Stimulated activated effector memory CD8-positive, alpha-beta T cell treated with anti-CD3 and anti-CD28 coated beads, Interleukin-12 subunit alpha, Interleukin-12 subunit beta, amount 100 ng/mL, for 72 hours (primary cell): ENCODE data around the gene SCAP.
A peak's percentile ranks its signal among the peaks of the same experiment; 100 is the strongest.
"Not testable (repeated sequence)": the region's sequence is repeated elsewhere in the genome, so short reads cannot be mapped to it uniquely, and the experiment has no call there.

Experiments used
- ATAC-seq: fragments of 150-1000 bp; cut with Tn5 transposase; 2 replicates; pipeline ENCODE4 v1.10.0; 2021
- DNase-seq, 2 donors: peaks; one replicate each; pipeline ENCODE4 v3.0.0; 2021 to 2022; ENCODE audit warnings: low spot score in 2 of 2
- H3K27ac Mint-ChIP-seq: one replicate; pipeline ENCODE4 v1.8.0; 2022; ENCODE audit warnings: mild to moderate bottlenecking, mixed read lengths
- H3K36me3 Mint-ChIP-seq: one replicate; pipeline ENCODE4 v1.8.0; 2022; ENCODE audit warnings: mild to moderate bottlenecking, mixed read lengths
- H3K4me1 Mint-ChIP-seq: one replicate; pipeline ENCODE4 v1.8.0; 2022; ENCODE audit warnings: mixed read lengths
- H3K4me3 Mint-ChIP-seq: one replicate; pipeline ENCODE4 v1.8.0; 2022; ENCODE audit warnings: mild to moderate bottlenecking, mixed read lengths
- H3K9me3 Mint-ChIP-seq: one replicate; pipeline ENCODE4 v1.8.0; 2022; ENCODE audit warnings: mixed read lengths

Gene SCAP

GRCh38 chr3:47459534-47460085, 16.1 kb downstream of the SCAP start:
- H3K27ac Mint-ChIP-seq, H3K4me3 Mint-ChIP-seq, DNase-seq, H3K9me3 Mint-ChIP-seq, ATAC-seq, H3K36me3 Mint-ChIP-seq: not testable (repeated sequence)
- H3K4me1 Mint-ChIP-seq = peaks cover 14% of the 10 kb centered on the region

- H3K36me3 Mint-ChIP-seq = no peaks in the 10 kb centered on the region
- H3K27ac Mint-ChIP-seq = peak overlapping the region; percentile 52
- peaks cover 4% of the 10 kb centered on the region for H3K9me3 Mint-ChIP-seq
- no peak for DNase-seq
- peaks cover 8% of the 10 kb centered on the region for H3K4me1 Mint-ChIP-seq
- no peak for ATAC-seq
- H3K4me3 Mint-ChIP-seq = no peak overlapping the region
Observed at GRCh38 chr3:47456984-47457383, 18.8 kb downstream of the SCAP start.

GRCh38 chr3:47455806-47456452, 19.8 kb downstream of the SCAP start:
- Mint-ChIP-seq H3K4me1 (peaks cover 13% of the 10 kb centered on the region), H3K4me3 (no peak overlapping the region), H3K36me3 (no peaks in the 10 kb centered on the region), H3K9me3 (peaks cover 4% of the 10 kb centered on the region), H3K27ac (peak overlapping the region; percentile 30)
- ATAC-seq = no peak
- no peak for DNase-seq

GRCh38 chr3:47452453-47453215, 23.1 kb downstream of the SCAP start:
- DNase-seq = no peak
- Mint-ChIP-seq H3K4me3 (no peak overlapping the region), H3K36me3 (no peaks in the 10 kb centered on the region), H3K27ac (peak overlapping the region; percentile 56), H3K4me1 (peaks cover 23% of the 10 kb centered on the region), H3K9me3 (peaks cover 3% of the 10 kb centered on the region)
- no peak for ATAC-seq

GRCh38 chr3:47444103-47444502, 31.6 kb downstream of the SCAP start:
- Mint-ChIP-seq H3K36me3 (peaks cover 44% of the 10 kb centered on the region), H3K4me3 (no peak overlapping the region), H3K9me3 (peaks cover 3% of the 10 kb centered on the region), H3K27ac (peak overlapping the region; percentile 76), H3K4me1 (peaks cover 22% of the 10 kb centered on the region)
- DNase-seq = no peak
- ATAC-seq = no peak

GRCh38 chr3:47443611-47443995, 32.1 kb downstream of the SCAP start:
- H3K4me1 Mint-ChIP-seq = peaks cover 18% of the 10 kb centered on the region
- peak overlapping the region; percentile 76 for H3K27ac Mint-ChIP-seq
- no peak overlapping the region for H3K4me3 Mint-ChIP-seq
- peaks cover 3% of the 10 kb centered on the region for H3K9me3 Mint-ChIP-seq
- DNase-seq = no peak
- no peak for ATAC-seq
- peaks cover 49% of the 10 kb centered on the region for H3K36me3 Mint-ChIP-seq

GRCh38 chr3:47441796-47442551, 33.8 kb downstream of the SCAP start:
- no peak overlapping the region for H3K4me3 Mint-ChIP-seq
- H3K27ac Mint-ChIP-seq = peak overlapping the region; percentile 26
- H3K9me3 Mint-ChIP-seq = no peaks in the 10 kb centered on the region
- ATAC-seq (no peak), DNase-seq (no peak)
- H3K36me3 Mint-ChIP-seq = peaks cover 62% of the 10 kb centered on the region
- H3K4me1 Mint-ChIP-seq = peaks cover 12% of the 10 kb centered on the region

GRCh38 chr3:47440131-47440530, 35.6 kb downstream of the SCAP start:
- ATAC-seq (no peak), DNase-seq (no peak)
- H3K27ac Mint-ChIP-seq = peak overlapping the region; percentile 74
- no peaks in the 10 kb centered on the region for H3K9me3 Mint-ChIP-seq
- H3K4me3 Mint-ChIP-seq = no peak overlapping the region
- H3K4me1 Mint-ChIP-seq = peaks cover 12% of the 10 kb centered on the region
- peaks cover 58% of the 10 kb centered on the region for H3K36me3 Mint-ChIP-seq

- Mint-ChIP-seq H3K36me3 (peaks cover 82% of the 10 kb centered on the region), H3K4me1 (no peaks in the 10 kb centered on the region), H3K27ac (no peak overlapping the region), H3K9me3 (no peaks in the 10 kb centered on the region), H3K4me3 (no peak overlapping the region)
- ATAC-seq (no peak), DNase-seq (no peak)
Observed at GRCh38 chr3:47436180-47436579, 39.6 kb downstream of the SCAP start.

GRCh38 chr3:47434849-47435248, 40.9 kb downstream of the SCAP start:
- Mint-ChIP-seq H3K9me3 (no peaks in the 10 kb centered on the region), H3K4me3 (no peak overlapping the region), H3K36me3 (peaks cover 69% of the 10 kb centered on the region), H3K4me1 (peaks cover 7% of the 10 kb centered on the region), H3K27ac (no peak overlapping the region)
- ATAC-seq (no peak), DNase-seq (no peak)

- ATAC-seq (no peak), DNase-seq (no peak)
- Mint-ChIP-seq H3K9me3 (no peaks in the 10 kb centered on the region), H3K27ac (peak overlapping the region; percentile 0), H3K4me1 (peaks cover 7% of the 10 kb centered on the region), H3K36me3 (peaks cover 59% of the 10 kb centered on the region), H3K4me3 (no peak overlapping the region)
Observed at GRCh38 chr3:47433796-47434195, 41.9 kb downstream of the SCAP start.

- ATAC-seq (no peak), DNase-seq (no peak)
- Mint-ChIP-seq H3K36me3 (peaks cover 49% of the 10 kb centered on the region), H3K4me1 (peaks cover 7% of the 10 kb centered on the region), H3K4me3 (no peak overlapping the region), H3K9me3 (no peaks in the 10 kb centered on the region), H3K27ac (peak overlapping the region; percentile 0)
Observed at GRCh38 chr3:47432673-47433072, 43.1 kb downstream of the SCAP start.

GRCh38 chr3:47431225-47431624, 44.5 kb downstream of the SCAP start:
- Mint-ChIP-seq H3K9me3 (no peaks in the 10 kb centered on the region), H3K4me1 (peaks cover 7% of the 10 kb centered on the region), H3K27ac (peak overlapping the region; percentile 53), H3K36me3 (peaks cover 40% of the 10 kb centered on the region), H3K4me3 (no peak overlapping the region)
- DNase-seq (no peak), ATAC-seq (no peak)

- H3K4me1 Mint-ChIP-seq = peaks cover 7% of the 10 kb centered on the region
- DNase-seq (no peak), ATAC-seq (no peak)
- H3K36me3 Mint-ChIP-seq = peaks cover 40% of the 10 kb centered on the region
- H3K4me3 Mint-ChIP-seq = no peak overlapping the region
- peak overlapping the region; percentile 53 for H3K27ac Mint-ChIP-seq
- H3K9me3 Mint-ChIP-seq = no peaks in the 10 kb centered on the region
Observed at GRCh38 chr3:47430606-47431005, 45.1 kb downstream of the SCAP start.

- Mint-ChIP-seq H3K27ac (peak overlapping the region; percentile 53), H3K4me1 (peaks cover 7% of the 10 kb centered on the region), H3K36me3 (peaks cover 37% of the 10 kb centered on the region), H3K9me3 (no peaks in the 10 kb centered on the region), H3K4me3 (no peak overlapping the region)
- ATAC-seq = no peak
- no peak for DNase-seq
Observed at GRCh38 chr3:47429476-47430270, 46.1 kb downstream of the SCAP start.
